Activated CD4-positive, alpha-beta T cell treated with anti-CD3 and anti-CD28 coated beads for 48 hours (primary cell): ENCODE measurements around the gene NCBP2.

Experiments used
- DNase-seq: peaks from one replicate; pipeline ENCODE4 v3.0.0-alpha.2; 2020

Gene NCBP2

GRCh38 chr3:196932600-196932999 is 9.7 kb downstream of the NCBP2 start:
- DNase-seq, result no peak

GRCh38 chr3:196931828-196932587 is 10.3 kb downstream of the NCBP2 start:
- no peak for DNase-seq

- no peak for DNase-seq
These were observed 11.2 kb downstream of the NCBP2 start for GRCh38 chr3:196931157-196931556.

GRCh38 chr3:196927571-196928453 is 14.5 kb downstream of the NCBP2 start:
- DNase-seq, result no peak

- DNase-seq, result no peak
These were observed 21.6 kb downstream of the NCBP2 start for GRCh38 chr3:196920733-196921132.

- no peak for DNase-seq
These were observed 23.4 kb downstream of the NCBP2 start for GRCh38 chr3:196918968-196919367.

- no peak for DNase-seq
These were observed 25.3 kb downstream of the NCBP2 start for GRCh38 chr3:196916995-196917394.

- no peak for DNase-seq
These were observed 26.1 kb downstream of the NCBP2 start for GRCh38 chr3:196916221-196916620.

- no peak for DNase-seq
These were observed 27.0 kb downstream of the NCBP2 start for GRCh38 chr3:196915375-196915774.

GRCh38 chr3:196914866-196915265 is 27.5 kb downstream of the NCBP2 start:
- DNase-seq, result no peak

GRCh38 chr3:196903740-196904139 is 38.6 kb downstream of the NCBP2 start:
- no peak for DNase-seq

GRCh38 chr3:196902296-196902695 is 40.0 kb downstream of the NCBP2 start:
- no peak for DNase-seq

GRCh38 chr3:196901768-196902167 is 40.6 kb downstream of the NCBP2 start:
- DNase-seq, result no peak

- DNase-seq, result no peak
These were observed 46.1 kb downstream of the NCBP2 start for GRCh38 chr3:196896229-196896628.

GRCh38 chr3:196894557-196895295 is 47.6 kb downstream of the NCBP2 start:
- no peak for DNase-seq

GRCh38 chr3:196889844-196890708 is 52.3 kb downstream of the NCBP2 start:
- no peak for DNase-seq

GRCh38 chr3:196886144-196886543 is 56.2 kb downstream of the NCBP2 start:
- DNase-seq, result peak; percentile 33
